GM21447 (cell line): ENCODE results near the gene FMNL3.

Source experiments
- ATAC-seq: cut with Tn5 transposase; IDR thresholded peaks from one replicate; pipeline ENCODE4 v1.9.1; 2021; ENCODE audit not compliant: unreplicated experiment

Gene FMNL3

DNA sequence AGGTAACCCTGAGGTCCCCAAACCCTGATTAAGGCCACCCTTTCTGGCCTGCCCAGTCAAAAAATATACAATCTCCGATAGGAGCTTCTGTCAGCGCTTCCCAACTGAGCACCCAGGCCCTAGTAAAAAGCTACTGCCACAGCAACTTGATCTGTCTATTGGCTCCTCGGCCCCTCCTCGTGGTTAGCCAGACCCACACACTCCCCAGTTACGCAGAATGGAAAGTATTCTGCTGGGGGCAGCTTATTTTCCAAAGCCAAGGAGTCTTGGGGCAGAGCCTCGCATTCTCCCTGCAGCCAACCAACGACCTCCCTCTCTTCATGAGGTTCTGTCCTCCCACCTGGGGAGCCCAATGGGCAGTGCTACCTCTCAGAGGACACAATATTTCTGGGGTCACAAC, 32.1 kb downstream of the FMNL3 start:
- ATAC-seq = no peak

DNA sequence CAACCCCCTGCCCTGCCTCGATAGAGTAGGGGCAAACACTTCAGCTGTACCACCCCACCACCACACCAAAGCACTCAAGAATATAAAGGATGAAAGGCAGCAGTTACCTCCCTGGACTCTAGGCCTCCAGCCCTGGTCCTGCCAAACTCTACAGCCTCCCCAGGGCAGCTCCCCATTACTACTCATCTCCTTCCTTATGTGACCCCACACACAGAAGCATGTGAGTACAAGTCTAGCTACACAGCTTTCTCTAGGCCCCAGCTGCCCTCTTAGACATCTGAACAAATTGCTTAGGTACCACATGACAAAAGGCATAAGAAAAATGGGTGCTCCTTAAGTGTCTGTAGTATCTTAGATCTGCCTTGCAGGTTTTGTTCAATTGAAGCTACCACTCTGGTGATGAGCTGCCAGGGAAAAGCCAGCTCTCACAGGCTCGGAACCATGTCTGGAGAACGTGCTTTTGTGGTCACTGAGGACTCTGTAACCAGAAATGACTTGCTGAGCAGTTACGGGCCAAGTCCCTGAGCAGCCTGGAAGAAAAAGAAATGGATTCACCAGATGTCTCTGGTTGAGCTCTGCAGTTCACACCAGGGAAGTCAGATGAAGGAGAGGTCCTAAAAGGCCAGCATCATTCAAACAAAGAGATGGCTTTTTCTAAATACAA, 32.8 kb downstream of the FMNL3 start:
- ATAC-seq = no peak

DNA sequence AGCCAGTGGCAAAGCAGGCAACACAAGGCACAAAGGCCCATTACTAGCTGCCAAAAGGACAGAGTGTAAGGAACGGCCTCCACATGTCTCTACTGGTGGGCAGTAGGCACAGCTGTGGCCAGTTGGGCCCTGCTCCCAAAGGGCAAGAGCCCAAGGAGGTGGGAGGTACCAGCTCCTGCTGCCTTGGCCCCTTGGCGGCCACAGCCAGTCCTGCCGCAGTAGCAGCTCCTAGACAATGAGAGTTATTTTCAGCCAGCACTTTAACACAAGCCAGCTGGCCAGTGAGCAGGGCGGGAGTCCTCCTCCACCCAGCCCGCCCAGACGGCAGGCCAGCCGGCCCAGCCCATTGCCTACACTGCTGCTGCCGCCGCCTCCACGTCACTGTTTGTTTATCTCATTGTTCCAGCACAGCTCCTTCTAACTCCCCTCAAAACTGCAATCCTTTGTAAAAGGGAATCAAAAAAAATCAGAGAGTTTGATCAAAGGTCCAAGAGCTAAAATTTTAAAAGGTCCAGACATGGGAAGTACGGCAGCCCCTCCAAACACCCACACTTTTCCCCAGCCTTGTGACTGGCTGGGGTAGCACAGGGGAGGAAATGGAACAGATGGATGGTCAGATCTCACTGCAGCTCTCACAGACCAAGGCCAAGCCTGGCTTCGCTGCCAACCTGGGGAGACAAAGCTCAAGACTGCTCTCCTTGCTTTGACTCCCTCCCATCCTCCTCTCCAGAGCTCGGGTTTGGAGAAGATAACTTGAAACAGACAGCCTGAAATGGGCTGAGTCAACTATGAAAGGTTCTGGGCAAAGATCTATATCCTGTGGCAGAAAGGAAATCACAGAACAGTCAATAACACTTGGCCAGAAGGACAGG, 33.5 kb downstream of the FMNL3 start:
- ATAC-seq = no peak

DNA sequence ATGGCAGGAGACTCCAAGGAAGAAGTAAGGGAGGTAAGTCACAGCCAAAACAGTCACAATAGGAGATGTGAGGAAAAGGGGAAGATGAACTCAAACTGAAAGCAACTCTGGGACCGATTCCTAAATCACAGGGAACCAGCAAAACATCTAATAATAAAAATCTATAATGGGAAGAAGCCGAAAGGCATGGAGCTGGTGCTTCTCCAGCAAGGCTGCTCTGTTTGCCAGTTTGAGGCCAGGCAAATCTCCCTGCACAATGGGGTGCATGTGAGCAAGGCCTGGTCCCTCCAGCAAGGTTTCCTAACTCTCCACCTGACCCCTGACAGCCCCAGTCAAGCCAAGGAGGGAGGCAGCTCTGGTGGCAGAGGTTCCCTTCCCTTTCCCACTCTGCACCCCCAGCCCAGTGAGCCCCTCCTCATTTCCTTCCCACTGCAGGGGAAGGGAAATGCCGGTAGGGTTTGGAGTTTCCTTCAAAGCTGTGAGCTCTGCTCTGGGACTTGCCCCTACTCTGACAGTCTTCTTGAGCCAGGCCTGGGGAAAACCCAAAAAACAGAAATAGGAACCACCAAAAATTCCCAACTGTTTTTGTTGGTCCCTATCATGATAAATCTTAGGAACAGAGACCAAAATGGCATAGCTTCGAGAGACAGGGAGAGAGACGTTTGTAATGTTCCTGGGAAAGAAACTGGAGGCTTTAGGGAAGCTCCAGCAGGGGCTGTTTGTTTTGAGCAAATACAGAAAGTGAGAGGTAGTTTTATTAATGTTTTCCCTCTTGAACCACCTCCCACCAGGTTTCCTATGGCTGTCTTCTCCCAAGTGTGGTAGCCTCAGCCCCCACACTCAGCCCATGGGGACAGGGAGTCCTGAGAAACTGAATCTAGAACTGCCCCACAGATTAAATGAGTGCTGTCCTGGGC, 34.6 kb downstream of the FMNL3 start:
- ATAC-seq = no peak

DNA sequence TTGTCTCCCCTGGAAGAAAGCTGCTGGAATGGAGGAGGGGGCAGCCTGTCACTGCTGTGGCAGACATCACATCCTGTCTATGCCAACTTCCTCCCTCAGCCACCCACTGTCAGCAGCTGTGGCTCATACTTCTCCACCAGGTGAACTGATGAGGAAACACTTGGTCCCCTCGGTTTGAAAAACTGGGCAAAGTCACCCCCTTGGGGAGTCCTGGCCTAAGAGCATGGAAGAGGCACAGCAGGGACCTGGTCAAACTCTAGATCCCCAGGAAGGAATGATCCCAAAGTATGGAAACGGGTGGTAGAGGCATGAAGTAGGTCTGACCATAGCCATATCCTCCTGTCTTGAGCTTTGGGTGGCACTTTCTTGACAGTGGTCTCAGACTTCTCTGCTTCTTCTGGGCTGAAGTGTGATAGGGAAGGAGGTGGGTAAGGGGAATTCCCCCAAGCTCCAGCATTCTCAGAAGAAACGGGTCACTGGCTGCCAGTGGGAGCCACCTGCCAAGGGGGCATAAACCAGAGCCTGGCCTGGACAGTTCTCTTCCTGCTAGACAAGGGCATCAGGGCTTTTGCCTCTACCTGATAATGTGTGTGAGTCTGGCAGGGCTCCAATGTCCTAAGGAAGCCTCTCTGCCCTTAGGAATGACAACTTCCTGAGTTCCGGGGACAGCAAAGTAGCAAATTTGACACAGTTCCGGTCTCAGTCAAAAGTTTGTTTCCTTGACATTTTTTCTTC, 36.0 kb downstream of the FMNL3 start:
- ATAC-seq = no peak

DNA sequence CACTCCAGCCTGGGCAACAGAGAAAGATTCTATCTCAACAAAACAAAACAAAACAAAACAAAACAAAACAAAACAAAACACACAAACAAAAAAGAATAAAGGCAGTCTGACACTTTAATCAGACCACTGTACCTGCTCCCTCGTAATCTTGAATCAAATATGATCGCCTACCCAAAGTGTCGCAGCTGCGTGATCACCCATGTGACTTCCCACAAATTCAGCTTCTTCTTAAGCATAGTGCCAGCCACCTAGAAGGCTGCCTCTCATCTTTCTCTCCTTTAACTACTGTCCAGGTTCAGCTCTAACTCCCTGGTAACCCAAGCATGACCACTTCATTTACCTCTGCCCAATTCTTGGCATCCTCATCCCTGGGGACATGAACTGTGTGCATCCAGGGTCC, 37.4 kb downstream of the FMNL3 start:
- ATAC-seq = no peak

DNA sequence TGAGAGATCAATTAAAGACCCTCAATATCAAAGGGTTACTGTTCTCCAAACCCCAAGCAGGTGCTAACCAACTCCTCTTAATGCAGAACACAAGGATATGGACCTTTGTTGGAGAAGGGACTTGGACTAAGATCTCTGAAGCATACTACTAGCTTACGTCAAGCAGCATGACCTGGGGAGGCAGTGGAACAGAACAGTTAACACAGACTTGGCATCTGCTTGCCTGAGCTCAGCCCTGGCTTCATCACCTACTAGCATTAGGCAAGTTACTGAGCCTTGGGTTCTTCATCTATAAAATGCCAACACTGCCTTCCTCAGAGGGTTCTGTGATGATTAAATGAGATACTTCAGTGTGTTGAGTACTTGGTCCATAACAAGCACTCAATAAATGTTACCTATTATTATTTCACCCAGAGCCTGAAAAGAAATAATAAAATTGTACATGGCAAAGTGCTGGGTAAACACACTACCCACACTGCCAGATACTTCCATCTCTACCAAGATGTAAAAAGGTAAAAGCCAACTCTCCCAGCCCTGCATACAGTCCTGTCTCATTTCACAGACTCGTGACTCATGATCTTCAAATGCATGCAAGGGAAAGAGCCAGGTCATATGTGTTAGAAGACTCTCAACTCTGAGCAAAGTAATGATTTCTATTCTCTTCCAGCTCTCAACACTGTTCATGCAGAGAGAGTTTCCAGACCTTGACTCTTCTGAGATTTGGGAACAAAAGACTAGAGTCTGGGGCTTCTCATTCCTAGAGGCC, 39.7 kb downstream of the FMNL3 start:
- ATAC-seq = no peak

DNA sequence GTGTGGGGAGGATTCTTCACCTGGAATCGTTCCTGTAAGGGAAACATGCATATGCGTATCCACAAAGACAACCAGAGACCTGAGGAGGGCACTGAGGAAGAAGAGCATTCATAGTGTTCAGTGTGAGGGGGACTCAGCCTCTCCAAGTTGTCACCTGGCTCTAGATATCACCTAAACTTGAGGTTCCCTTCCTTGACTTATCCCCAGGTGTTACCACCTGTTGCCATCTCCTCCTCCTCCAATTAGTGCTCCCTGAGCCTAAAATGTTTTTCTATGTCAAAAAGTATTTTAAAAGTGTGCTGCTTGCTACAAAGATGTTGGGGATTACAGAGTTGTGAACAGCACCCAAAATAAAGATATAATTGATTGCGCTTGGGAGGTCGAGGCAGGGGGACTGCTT, 41.0 kb downstream of the FMNL3 start:
- no peak for ATAC-seq

DNA sequence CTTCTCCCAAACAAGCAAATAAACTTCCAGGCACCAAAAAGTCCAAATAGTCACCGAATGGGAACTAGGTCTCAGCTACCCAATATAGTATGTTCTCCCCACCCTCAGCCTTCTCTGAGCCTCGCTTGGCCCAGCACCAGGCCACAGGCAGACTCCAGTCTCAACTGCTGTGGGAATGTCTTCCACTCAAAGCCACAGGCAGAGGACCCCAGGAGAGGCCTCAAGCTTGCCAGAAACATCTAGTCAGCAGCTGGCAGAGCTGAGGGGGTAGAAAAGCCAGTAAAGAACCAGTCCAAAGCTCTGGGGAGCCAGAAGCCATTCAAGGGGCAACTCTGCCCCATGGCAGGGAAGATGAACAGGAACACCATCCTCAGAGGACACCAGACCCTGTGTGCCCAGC, 41.8 kb downstream of the FMNL3 start:
- ATAC-seq = no peak

DNA sequence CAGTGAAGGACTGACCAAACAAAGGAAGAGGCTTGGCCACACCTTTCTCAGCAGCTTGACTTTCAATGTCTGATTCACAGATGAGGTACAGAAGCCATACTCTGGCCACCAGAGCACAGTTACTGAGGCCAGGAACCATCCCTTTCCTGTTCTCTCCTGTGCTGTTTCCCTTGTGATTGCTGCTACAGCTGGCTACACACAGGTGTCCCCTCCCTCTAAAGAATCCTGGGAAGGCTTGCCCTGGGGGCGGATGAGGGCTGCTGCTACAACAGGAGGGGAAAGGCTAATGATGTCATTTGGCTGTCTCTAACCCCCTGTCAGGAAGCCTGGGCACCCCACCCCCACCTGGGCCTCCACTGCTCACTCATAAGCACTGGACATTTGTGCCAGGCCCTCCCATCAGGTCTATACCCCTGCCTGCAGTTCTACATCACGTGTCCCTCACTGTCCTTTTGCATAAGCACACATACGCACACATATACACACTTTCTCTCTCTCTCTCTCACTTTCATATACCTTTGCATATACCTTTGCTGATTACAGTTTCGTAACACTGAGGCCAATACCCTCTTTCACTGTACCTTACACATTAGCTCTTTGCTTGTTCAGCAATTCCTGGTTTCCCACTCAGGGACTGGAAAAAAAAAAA, 42.5 kb downstream of the FMNL3 start:
- peak; percentile 60 for ATAC-seq

DNA sequence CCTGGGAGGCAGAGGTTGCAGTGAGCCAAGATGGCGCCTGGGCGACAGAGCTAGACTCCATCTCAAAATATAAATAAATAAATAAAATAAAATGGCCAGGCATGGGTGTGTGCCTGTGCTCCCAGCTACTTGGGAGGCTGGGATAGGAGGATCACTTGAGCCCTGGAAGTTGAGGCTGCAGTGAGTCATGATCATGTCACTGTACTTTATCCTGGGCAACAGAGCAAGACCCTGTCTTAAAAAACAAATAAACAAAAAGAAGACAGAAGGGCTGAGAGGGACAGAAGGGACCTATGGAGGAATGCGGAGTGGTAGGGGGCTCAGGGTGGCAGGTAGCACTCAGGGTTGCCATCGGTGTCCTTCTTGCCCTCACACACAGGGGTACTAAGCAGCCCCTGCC, 43.0 kb downstream of the FMNL3 start:
- no peak for ATAC-seq

DNA sequence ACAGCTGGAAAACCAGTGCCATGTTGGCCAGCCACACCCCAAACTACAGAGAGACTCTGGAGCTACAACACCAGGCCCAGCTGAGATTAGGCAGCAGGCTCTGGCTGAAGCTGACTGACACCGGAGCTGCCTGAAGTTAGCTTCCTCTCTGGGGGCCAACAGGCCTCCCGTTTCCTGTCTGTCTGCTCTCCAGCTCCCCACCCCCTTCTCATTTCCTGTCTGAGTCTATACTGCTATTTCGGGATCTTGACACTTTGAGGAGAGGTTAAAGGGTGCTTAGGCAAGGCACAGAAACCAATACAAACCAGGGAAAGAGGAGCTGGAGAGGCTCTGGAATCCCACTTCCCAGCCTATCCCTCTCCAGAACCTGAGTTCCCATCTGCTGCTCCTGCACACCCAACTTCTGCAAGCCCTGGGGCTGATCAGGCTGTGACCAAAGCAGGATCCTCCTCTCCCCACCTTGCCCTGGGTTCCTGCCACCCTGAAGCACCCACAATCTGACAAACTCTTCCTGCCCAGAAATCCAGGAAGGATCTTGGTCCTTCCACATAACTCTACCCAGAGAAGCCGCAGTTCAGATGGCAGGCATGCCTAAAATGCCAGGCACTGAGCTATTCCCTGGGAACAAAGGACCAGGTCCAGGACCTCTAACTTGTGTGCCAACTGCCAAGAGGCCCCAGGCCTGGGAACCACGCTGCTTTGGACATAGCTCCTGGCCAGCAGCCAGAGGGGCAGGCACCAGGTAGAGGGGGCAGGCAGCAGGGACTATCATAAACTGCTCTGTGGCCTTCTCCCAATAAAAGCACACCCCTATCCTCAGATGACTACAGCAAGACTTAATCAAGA, 44.0 kb downstream of the FMNL3 start:
- peak; percentile 80 for ATAC-seq

DNA sequence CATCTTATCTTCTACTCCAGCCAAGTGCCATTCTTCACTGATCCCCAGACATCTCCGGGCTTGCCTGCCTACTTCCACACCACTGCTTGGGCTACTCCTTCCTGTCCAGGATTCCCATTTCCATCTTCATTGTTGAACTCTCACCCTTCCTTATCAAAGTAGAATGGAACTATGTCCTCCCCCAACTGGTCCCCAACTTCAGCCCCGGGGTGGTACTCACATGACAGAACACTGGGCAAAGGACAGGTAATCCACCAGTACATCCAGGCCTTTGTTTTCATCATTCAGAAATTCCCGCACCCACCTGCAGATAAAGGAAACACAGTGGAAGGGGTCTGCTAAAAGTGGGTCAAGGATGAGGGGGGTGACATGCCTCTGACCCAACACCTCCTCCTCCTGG, 45.5 kb downstream of the FMNL3 start:
- no peak for ATAC-seq

DNA sequence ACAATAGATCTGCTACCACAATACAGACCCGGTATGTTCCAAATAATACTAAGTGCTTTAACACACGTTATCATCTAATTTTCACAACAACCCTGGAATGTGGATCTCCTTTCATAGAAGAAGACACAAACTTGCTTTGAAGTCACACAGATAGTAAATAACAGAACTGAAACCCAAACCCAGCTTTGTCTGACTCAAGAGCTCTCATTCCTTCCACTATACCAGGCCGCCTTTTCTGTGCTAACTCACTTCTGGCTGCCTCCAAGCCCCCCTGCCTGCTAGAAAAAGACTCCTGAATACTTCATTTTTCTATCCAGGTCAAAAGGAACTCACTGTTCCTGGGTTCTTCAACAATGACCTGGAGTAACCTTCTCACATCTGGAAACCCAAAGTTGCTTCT, 46.0 kb downstream of the FMNL3 start:
- no peak for ATAC-seq

DNA sequence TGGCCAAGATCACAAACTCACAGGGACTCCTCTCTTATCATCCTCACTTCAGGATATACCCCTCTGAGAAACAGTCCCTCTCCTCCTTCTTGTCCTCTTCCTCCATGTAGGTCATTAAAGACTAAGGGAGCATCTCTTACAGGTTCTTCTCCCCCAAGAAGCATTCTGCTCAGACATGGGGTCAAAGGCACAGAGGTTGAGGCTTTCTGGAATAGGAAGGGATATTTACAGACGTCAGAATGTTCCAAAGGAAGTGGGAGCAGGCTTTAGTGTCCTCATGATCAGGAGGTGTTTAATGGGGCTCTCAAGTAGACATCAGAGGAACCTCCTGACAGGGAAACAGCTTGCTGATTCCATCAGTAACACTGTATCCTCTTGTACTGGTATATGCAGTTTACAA, 47.5 kb downstream of the FMNL3 start:
- no peak for ATAC-seq

DNA sequence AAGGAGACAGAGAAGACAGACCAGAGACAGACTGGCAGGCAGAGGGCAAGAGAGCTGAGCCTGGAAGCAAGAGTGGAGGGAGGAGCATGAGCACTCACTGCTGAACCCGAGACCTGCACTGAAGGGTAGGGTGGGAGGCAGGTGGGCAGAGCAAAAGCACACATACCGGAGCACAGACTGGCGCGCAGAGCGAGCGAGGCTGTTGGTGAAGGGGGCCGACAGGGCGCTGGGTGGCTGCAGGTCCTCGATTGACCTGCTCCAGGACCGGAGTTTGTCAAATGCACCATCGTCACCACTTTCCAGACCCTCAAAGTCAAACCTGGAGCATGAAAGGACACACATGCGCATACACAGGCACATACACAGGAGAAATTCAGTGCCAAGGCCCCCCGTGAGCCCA, 48.9 kb downstream of the FMNL3 start:
- no peak for ATAC-seq

DNA sequence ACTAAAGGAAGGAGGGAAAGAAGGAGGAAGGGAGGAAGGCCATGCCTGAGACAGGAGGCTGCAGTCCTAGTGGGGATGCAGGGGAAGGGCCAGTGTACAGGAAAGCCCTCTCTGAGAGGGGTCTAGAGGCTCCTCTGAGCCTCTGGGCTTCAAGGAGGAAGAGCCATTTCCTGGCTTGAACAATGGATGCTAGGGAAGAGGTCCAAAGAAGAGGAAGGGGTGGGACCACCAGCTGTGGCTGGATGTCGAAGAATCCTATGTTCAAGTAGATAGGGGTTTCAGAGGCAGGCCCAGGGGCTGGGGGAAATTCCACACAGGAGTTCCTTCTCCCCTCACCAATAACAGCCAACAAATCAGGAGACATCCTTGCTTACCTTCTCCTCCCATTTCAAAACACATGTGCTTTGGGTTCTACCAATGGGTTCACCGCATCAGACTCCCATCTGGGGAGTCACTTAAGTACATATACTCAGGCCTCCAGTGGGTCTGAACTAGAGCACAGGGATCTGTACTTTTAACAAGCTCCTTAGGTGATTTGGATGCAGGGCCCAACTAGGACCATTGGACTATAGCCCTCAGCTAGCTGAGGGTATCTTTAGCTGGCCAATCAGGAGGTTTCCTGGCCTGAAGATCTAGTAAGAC, 51.5 kb downstream of the FMNL3 start:
- no peak for ATAC-seq

DNA sequence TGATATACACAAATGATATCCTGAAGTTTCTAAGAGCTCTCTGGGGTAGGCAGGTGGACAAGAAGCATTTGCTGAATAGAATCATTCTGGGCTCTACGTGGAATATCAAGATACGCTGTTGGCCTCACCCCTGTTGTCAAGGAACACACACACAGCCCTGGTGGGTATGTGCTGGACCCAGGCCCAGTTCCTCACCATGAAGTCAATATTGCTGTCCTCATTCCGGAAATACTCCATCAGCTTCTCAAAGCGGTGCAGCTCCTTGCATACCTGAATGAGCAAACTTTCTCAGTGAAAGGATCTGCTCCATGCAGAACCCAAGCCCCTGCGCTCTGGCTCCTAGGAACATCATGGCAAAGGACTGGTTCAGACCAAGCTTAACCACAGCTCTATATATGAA, 52.5 kb downstream of the FMNL3 start:
- ATAC-seq = no peak
